Mammary epithelial cell (primary cell): ENCODE data around the gene TRIM15.

Experiments used
- CTCF ChIP-seq, 2 donors: IDR thresholded peaks in 1 of 2; conservative IDR thresholded peaks in 1 of 2; 2 replicates each; pipeline ENCODE4 v1.5.1; 2011 to 2012; ENCODE audit warnings: inconsistent platforms in 2 of 2, low read length in 2 of 2, mild to moderate bottlenecking in 2 of 2, control low read depth in 1 of 2, low read depth in 1 of 2; ENCODE audit not compliant: insufficient read depth in 1 of 2; ENCODE audit errors: extremely low read depth in 1 of 2
- EZH2 ChIP-seq: IDR thresholded peaks from 2 replicates; pipeline ENCODE4 v1.6.1; 2012; ENCODE audit warnings: low read length, inconsistent platforms, borderline replicate concordance

DNA sequence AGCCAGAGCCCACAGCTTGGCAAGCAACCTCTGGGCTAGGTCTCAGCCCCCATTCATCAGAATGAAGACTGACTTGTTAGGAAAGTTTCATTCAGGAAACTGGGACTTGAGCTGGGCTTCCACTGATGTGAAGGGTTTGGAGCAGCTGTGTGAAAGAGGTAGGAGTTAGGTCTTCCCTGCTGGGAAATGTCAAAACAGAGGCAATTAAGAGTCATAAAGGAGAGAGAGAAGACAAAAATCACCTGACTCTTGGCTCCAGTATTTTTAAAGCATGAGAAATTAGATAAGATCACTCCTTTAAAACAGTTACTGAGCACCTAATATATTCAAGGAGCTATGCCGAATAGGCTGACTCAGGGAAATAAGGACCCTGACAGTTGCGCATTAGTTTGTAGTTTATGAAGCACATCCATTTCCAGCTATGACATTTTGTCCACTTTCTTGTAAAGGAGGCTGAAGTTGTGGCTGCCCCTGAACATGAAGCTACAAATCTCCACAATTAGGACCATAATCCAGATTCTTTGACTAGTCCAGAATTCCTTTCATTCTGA lies 31.3 kb upstream of the TRIM15 start:
- TF ChIP-seq CTCF (conservative IDR thresholded peaks at IDR 0.05 in 1 of 2, IDR thresholded peaks at IDR 0.05 in 1 of 2; ENCODE audit: extremely low read depth in 1 of 2, insufficient read depth in 1 of 2, low read depth in 1 of 2, low read length in 2 of 2) (no peak), EZH2 (no peak)
